ENCODE measurements around the gene EXOC4.

GRCh38 chr7:133805426-133805825, 552.5 kb downstream of the EXOC4 start:
- TF ChIP-seq, protein P1, sequence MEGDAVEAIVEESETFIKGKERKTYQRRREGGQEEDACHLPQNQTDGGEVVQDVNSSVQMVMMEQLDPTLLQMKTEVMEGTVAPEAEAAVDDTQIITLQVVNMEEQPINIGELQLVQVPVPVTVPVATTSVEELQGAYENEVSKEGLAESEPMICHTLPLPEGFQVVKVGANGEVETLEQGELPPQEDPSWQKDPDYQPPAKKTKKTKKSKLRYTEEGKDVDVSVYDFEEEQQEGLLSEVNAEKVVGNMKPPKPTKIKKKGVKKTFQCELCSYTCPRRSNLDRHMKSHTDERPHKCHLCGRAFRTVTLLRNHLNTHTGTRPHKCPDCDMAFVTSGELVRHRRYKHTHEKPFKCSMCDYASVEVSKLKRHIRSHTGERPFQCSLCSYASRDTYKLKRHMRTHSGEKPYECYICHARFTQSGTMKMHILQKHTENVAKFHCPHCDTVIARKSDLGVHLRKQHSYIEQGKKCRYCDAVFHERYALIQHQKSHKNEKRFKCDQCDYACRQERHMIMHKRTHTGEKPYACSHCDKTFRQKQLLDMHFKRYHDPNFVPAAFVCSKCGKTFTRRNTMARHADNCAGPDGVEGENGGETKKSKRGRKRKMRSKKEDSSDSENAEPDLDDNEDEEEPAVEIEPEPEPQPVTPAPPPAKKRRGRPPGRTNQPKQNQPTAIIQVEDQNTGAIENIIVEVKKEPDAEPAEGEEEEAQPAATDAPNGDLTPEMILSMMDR (tag by site-specific recombination; IDR thresholded peaks at IDR 0.05), result no peak
- TF ChIP-seq ZNF558 (tag by site-specific recombination; IDR thresholded peaks at IDR 0.05) (no peak), HOXC10 (CRISPR knock-in tag; IDR thresholded peaks at IDR 0.05) (no peak), ZNF2 (tag by site-specific recombination; IDR thresholded peaks at IDR 0.05) (no peak)
